Fibroblast of villous mesenchyme (primary cell): ENCODE results near the gene GDF9. TPM values are rescaled to one million over a fixed set of nuclear protein-coding genes. Genes with fewer than 3 reads are reported as not detected.

Source experiments
- DNase-seq: peaks from one replicate; pipeline ENCODE4 v3.0.0-alpha.2; 2010; ENCODE audit warnings: low read depth
- H3K4me3 ChIP-seq: 2 replicates; pipeline ENCODE4 v1.5.1; 2011; ENCODE audit warnings: low read depth, mild to moderate bottlenecking, low read length
- total RNA-seq: library from RNA; depleted of rRNA; stranded (reverse); fragments of >200 nt; gene quantifications from 2 replicates; pipeline ENCODE4 v1.2.3, GENCODE V29; 2012
- TF ChIP-seq, protein P1 (sequence below): IDR thresholded peaks from 2 replicates; pipeline ENCODE4 v1.5.1; 2012; ENCODE audit warnings: low read depth, mild to moderate bottlenecking, low read length; ENCODE audit not compliant: insufficient read depth

Gene GDF9
- total RNA-seq, 1 donor, result not detected

DNA sequence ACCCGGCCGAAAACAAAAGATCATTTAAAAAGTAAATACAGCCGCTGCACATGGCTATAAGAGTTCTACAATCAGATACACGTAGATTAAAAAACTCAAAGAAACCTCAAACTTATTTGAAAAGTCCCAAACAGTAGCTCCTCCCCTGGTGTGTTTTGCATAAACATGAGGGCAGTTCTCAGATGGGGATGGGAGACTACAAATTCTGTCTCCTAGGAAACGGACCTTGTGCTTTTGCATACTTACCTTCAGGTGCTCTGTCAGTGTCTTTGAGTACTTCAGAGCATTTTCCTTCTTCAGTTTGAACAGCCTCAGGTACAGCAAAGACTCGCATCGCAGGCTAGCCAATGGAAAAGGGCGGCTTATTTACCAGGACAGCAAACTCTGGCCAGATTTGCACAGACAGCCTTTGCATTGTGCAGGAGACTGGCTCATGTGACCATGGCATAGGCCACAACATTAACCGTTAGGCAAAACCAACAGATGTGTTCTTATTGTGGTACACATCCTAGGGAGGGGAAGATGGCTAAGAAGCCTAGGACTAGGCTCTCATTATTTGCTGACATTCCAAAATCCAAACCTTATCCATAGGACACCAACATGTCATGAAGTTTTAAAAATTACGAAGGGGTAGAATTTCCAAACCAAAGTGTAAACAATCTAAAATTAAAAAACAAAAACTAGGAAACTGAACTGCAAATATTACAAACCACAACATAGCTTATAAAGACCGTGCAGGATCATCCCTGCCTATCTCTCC, 20.0 kb upstream of the GDF9 start:
- no peak overlapping the region for H3K4me3 ChIP-seq
- TF ChIP-seq, protein P1, sequence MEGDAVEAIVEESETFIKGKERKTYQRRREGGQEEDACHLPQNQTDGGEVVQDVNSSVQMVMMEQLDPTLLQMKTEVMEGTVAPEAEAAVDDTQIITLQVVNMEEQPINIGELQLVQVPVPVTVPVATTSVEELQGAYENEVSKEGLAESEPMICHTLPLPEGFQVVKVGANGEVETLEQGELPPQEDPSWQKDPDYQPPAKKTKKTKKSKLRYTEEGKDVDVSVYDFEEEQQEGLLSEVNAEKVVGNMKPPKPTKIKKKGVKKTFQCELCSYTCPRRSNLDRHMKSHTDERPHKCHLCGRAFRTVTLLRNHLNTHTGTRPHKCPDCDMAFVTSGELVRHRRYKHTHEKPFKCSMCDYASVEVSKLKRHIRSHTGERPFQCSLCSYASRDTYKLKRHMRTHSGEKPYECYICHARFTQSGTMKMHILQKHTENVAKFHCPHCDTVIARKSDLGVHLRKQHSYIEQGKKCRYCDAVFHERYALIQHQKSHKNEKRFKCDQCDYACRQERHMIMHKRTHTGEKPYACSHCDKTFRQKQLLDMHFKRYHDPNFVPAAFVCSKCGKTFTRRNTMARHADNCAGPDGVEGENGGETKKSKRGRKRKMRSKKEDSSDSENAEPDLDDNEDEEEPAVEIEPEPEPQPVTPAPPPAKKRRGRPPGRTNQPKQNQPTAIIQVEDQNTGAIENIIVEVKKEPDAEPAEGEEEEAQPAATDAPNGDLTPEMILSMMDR, result no peak
- DNase-seq, result no peak

DNA sequence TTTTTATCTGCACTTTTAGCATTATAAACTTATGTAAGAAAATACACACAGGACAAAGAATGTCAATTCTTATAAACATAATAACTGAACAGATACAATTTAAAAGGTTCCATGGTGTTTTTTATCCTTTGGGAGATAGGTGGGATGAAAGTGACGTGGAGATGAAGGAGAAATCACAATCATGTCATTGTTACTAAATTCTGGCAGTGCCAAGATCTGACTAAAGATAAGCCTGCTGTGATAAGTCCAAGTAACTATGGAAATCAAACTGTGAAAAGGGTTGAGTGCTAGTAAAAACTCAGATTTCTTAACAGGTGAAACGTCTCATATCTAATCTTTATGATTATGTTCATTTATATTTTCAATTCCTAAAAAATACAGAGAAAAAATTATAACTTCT, 18.3 kb upstream of the GDF9 start:
- DNase-seq, result no peak
- H3K4me3 ChIP-seq, result no peak overlapping the region
- TF ChIP-seq, protein P1, result no peak

GRCh38 chr5:132883261-132883834, 17.1 kb upstream of the GDF9 start:
- TF ChIP-seq, protein P1, result peak; percentile 73
- peak; percentile 73 for DNase-seq
- no peak overlapping the region for H3K4me3 ChIP-seq

DNA sequence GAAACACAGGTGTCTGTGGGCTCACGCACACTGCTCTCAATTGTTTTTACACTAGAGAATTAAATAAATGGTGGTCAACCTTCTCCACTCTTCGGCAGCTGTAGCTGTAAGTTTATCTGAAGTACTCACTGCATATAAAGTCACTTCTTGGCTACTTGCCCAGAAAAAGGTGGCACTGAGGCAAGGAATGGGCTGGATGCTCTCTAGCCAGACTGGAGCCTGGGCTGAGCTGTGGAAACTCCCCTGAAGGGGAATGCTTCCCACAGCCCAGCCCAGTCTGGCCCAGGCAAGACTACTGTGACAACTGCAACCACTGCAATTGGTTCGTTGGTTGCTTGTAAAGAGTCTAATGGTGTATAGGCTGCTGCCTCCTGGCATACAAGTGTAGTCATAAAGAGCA, 11.7 kb upstream of the GDF9 start:
- no peak overlapping the region for H3K4me3 ChIP-seq
- TF ChIP-seq, protein P1, result no peak
- DNase-seq, result no peak

DNA sequence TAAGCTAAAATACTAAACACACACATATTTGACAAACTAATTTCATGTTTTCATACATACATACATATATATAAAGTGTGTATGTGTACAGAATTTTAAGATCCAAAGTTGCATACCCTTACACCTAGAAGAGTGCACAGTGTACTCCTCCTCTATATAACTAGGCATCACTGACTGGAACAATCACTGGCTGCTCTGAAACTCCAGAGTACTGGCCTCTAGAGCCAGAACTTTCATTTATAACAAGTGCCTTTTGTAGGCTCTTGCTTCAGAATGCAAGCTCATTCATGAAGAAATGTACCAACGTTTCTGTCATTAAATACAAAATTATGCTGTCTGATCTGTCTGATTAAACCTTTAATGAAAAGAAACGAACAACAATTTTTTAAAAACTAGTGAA, 11.2 kb upstream of the GDF9 start:
- no peak for DNase-seq
- H3K4me3 ChIP-seq, result no peak overlapping the region
- TF ChIP-seq, protein P1, result no peak

- TF ChIP-seq, protein P1, result no peak
- DNase-seq, result peak; percentile 23
- H3K4me3 ChIP-seq, result no peak overlapping the region
Observed at GRCh38 chr5:132876020-132876759, 9.9 kb upstream of the GDF9 start.
